GM21737 (cell line): ENCODE measurements around the gene HAGHL.

Experiments
- ATAC-seq: cut with Tn5 transposase; IDR thresholded peaks from one replicate; pipeline ENCODE4 v1.9.1; 2021; ENCODE audit warnings: mild to moderate bottlenecking, moderate library complexity; ENCODE audit not compliant: unreplicated experiment

Gene HAGHL

GRCh38 chr16:719815-720446 lies 7.0 kb upstream of the HAGHL start:
- no peak for ATAC-seq

- peak; percentile 25 for ATAC-seq
Observed at GRCh38 chr16:720447-720989, 6.4 kb upstream of the HAGHL start.

- peak; percentile 58 for ATAC-seq
Observed at GRCh38 chr16:720990-721764, 5.7 kb upstream of the HAGHL start, which contains the start of gene ANTKMT. ANTKMT (plus strand) TSS chr16:721146; CDS start chr16:721275, 129 bp downstream.

- no peak for ATAC-seq
Observed at GRCh38 chr16:721765-722540, 5.0 kb upstream of the HAGHL start.

GRCh38 chr16:722835-723633 lies 3.9 kb upstream of the HAGHL start:
- ATAC-seq: no peak

GRCh38 chr16:723695-724094 lies 3.2 kb upstream of the HAGHL start:
- no peak for ATAC-seq

- ATAC-seq: no peak
Observed at GRCh38 chr16:724188-725040, 2.5 kb upstream of the HAGHL start.

- ATAC-seq: no peak
Observed at GRCh38 chr16:725041-725376, 1.9 kb upstream of the HAGHL start.

GRCh38 chr16:725463-726187 lies 1.3 kb upstream of the HAGHL start:
- no peak for ATAC-seq

- ATAC-seq: no peak
Observed at GRCh38 chr16:726188-726437, 793 bp upstream of the HAGHL start.

GRCh38 chr16:727291-727977 lies 528 bp downstream of the HAGHL start:
- no peak for ATAC-seq

GRCh38 chr16:728131-728889 lies 1.4 kb downstream of the HAGHL start:
- ATAC-seq: peak; percentile 31

- ATAC-seq: no peak
Observed at GRCh38 chr16:728890-729744, 2.2 kb downstream of the HAGHL start.

- ATAC-seq: no peak
Observed at GRCh38 chr16:729768-730665, 3.1 kb downstream of the HAGHL start.

- no peak for ATAC-seq
Observed at GRCh38 chr16:730666-731509, 4.0 kb downstream of the HAGHL start.
